HCT116 (cell line): ENCODE results near the gene DPP6.
"Not testable (repeated sequence)": the region's sequence is repeated elsewhere in the genome, so short reads cannot be mapped to it uniquely, and the experiment has no call there.

Source experiments
- MAX ChIP-seq: IDR thresholded peaks from 2 replicates; pipeline ENCODE4 v1.6.1; 2012
- RAD21 ChIP-seq: IDR thresholded peaks from 2 replicates; pipeline ENCODE4 v1.6.1; 2012; ENCODE audit warnings: low read depth, mild to moderate bottlenecking
- ZBTB33 ChIP-seq: IDR thresholded peaks from 2 replicates; pipeline ENCODE4 v1.6.1; 2011; ENCODE audit warnings: mild to moderate bottlenecking, low read length, moderate library complexity; ENCODE audit not compliant: insufficient replicate concordance; ENCODE audit errors: extremely low read depth

GRCh38 chr7:154151306-154151705, 99.1 kb downstream of the DPP6 start:
- TF ChIP-seq ZBTB33, MAX, RAD21: not testable (repeated sequence)
